Hematopoietic multipotent progenitor cell (in vitro differentiated cells): ENCODE measurements around the gene PAGR1. TPM values are rescaled to one million over a fixed set of nuclear protein-coding genes. Genes with fewer than 3 reads are reported as not detected.
A peak's percentile ranks its signal among the peaks of the same experiment; 100 is the strongest.

Experiments used
- DNase-seq, 3 donors: peaks; one replicate each; pipeline ENCODE4 v3.0.0-alpha.2; 2011 to 2015; ENCODE audit warnings: low read depth in 2 of 3, low spot score in 2 of 3
- total RNA-seq: library from RNA; depleted of rRNA; stranded (reverse); fragments of >200 nt; gene quantifications from one replicate; pipeline ENCODE4 v1.2.3, GENCODE V29; 2012

The PAGR1 gene
- total RNA-seq, 1 donor, result 24.5 TPM

DNA sequence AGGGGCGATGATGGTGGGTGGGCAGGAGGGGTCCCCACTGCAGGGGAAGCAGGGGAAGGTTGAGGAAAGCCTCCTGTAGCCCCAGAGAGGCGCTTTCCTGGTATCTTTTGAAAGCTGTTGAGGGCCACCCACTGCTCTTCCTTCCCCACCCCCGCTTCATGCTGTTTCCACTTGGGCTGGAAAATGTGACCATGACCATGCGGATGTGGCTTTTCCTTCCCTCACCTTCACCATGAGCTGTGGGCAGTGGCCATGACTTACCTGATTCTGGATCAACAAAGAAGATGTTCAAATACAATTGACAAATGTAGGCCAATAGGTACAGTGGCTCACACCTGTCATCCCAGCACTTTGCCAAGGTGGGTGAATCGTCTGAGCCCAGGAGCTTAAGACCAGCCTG is 18.1 kb downstream of the PAGR1 start:
- no peak for DNase-seq

DNA sequence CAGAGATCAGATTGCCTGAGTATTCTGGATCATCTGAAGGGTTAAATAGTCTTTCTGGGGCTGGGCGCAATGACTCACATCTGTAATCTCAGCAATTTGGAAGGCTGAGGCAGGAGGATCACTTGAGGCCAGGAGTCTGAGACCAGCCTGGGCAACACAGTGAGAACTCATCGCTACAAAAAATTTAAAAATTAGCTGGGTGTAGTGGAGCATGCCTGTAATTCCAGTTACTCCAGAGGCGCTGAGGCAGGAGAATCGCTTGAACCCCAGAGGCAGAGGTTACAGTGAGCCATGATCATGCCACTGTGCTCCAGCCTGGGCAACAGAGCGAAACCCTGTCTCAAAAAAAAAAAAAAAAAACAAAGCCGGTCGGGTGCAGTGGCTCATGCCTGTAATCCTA is 20.0 kb downstream of the PAGR1 start:
- no peak for DNase-seq

DNA sequence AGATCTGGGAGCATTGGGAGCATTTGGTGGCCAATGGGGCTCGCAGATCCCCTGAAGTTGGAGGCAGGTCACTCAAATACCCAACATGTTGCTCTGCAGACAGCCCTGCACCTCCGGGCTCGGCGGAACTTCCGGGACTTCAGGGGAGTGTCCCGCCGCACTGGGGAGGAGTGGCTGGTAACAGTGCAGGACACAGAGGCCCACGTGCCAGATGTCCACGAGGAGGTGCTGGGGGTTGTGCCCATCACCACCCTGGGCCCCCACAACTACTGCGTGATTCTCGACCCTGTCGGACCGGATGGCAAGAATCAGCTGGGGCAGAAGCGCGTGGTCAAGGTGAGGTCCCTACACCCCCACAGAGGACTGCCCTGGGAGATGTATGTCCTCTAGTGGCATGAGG is 20.7 kb downstream of the PAGR1 start:
- no peak for DNase-seq

DNA sequence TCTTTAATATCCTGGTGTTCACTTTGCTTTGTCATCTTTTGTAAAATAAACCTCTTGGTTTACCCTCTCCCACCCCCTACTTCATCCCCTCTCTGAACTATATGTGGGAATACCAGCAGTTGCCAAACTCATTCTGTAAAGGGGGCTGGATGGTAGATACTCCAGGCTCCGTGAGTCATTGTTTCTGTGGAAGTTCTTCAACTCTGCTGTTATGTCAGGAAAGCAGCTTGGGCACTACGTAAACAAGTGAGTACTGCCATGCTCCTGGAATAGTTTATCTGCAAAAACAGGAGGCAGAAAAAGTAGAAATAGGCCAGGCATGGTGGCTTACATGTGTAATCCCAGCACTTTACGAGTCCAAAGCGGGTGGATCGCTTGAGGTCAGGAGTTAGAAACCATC is 21.9 kb downstream of the PAGR1 start:
- DNase-seq, result no peak

DNA sequence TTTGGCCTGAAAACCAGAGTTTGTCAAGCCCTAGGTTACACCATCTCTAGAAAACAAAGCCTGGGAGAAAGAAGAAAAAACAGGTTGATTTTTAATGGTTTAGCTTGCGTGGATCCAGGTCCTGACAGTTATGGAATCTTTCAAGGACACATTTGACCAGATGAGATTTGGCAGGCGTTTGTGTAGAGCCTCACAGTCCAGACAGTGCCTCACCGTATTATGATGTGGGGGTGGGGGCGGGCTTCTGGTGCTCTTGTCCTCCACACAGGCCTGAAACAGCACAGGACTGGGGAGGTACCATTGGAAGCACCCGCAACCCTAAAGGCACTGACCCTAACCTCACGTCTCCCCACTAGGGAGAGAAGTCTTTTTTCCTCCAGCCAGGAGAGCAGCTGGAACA is 23.9 kb downstream of the PAGR1 start:
- DNase-seq, result no peak

DNA sequence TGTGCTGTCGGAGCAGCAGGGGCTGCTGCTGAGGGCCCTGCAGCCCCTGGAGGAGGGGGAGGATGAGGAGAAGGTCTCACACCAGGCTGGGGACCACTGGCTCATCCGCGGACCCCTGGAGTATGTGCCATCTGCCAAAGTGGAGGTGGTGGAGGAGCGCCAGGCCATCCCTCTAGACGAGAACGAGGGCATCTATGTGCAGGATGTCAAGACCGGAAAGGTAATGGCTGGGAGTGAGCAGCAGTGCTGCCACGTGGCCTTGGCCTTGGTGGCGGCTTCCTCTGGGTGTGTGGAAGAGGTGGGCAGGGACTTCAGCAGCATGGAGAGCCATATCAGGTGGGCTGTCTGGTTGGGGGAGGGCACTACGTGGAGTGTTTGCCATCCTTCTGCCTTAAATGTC is 24.3 kb downstream of the PAGR1 start:
- DNase-seq, result no peak

DNA sequence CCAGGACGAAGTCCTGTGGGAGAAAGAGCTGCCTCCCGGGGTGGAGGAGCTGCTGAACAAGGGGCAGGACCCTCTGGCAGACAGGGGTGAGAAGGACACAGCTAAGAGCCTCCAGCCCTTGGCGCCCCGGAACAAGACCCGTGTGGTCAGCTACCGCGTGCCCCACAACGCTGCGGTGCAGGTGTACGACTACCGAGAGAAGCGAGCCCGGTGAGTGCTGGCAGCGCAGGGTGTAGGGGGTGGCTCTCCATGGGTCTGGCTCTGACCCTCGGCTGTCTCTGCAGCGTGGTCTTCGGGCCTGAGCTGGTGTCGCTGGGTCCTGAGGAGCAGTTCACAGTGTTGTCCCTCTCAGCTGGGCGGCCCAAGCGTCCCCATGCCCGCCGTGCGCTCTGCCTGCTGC is 25.7 kb downstream of the PAGR1 start:
- DNase-seq, result no peak

DNA sequence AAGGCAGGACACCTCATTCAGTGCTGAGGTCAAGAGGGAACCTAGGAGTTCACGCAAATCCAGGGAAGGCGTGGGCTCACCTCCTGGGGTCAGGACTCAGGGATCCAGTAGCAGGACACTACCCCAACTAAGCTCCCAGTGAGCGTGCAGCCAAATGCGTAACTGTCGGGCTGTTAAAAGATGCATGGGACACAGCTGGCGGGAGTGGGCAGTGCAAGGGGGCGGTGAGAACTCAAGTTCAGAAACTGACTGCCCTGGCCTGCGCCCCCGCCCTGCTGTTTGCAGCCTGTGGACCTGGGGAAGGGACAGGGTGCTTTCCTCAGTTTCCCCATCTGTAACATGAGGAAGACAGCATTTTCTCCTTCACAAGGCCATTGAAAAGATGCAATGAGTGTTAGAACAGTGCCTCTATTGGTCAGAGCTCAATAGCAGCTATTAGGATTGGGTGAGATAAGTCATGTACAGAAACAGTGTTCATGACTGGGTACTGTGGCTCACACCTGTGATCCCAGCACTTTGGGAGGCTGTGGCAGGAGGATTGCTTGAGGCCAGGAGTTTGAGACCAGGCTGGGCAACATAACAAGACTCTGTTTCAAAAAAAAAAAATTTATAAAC is 26.9 kb downstream of the PAGR1 start:
- DNase-seq, result no peak

DNA sequence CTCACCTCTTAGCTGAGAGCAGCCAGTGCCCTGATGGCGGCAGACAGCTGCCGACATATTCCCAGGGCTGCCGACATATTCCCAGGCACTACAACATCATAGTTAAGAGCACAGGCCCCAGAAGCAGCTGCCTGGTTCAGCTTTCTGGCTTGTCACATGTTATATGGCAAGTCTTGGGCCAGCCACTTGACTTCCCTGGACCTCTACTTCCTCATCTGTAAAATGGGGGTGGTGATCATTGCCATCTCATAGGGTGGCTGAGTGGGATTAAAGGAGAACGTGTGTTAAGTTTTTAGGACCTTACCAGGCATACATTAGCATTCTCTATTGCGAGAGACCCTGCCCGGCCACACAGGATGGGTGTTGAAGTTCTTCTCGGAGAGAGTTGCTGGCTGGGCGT is 28.0 kb downstream of the PAGR1 start:
- DNase-seq, result no peak

DNA sequence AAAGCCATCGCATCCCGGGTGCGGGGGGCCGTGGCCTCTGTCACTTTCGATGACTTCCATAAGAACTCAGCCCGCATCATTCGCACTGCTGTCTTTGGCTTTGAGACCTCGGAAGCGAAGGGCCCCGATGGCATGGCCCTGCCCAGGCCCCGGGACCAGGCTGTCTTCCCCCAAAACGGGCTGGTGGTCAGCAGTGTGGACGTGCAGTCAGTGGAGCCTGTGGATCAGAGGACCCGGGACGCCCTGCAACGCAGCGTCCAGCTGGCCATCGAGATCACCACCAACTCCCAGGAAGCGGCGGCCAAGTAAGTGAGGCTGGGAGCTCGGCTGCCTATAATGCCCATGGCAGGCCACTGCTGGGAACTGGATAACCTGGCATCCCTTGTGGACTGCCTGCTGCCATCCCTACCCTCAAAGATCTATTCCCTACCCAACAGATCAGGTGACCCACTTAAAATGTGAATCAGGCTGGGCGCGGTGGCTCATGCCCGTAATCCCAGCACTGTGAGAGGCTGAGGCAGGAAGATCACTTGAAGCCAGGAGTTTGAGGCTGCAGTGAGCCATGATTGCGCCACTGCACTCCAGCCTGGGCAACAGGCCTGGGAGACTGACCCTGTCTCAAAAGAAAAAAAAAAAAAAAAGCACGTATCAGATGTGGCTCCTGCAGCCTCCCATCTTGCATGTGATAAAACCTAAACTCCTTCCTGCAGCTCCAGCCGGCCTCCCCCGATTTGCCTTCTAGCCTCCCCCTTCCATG is 28.8 kb downstream of the PAGR1 start:
- no peak for DNase-seq

DNA sequence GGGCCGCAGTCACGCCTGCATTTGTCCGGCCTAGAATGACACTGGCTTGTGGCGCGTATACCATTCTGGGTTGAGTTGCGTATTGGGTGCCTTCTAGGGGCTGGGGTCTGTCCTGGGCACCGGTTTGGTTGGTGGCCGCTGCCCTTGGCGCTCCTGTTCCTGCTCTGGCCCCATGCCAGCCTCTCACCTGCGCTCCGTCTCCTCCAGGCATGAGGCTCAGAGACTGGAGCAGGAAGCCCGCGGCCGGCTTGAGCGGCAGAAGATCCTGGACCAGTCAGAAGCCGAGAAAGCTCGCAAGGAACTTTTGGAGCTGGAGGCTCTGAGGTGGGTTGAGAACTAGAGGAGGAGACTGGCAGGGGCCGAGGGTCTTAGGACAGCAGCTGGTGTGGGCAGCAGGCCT is 29.7 kb downstream of the PAGR1 start:
- DNase-seq, result no peak

DNA sequence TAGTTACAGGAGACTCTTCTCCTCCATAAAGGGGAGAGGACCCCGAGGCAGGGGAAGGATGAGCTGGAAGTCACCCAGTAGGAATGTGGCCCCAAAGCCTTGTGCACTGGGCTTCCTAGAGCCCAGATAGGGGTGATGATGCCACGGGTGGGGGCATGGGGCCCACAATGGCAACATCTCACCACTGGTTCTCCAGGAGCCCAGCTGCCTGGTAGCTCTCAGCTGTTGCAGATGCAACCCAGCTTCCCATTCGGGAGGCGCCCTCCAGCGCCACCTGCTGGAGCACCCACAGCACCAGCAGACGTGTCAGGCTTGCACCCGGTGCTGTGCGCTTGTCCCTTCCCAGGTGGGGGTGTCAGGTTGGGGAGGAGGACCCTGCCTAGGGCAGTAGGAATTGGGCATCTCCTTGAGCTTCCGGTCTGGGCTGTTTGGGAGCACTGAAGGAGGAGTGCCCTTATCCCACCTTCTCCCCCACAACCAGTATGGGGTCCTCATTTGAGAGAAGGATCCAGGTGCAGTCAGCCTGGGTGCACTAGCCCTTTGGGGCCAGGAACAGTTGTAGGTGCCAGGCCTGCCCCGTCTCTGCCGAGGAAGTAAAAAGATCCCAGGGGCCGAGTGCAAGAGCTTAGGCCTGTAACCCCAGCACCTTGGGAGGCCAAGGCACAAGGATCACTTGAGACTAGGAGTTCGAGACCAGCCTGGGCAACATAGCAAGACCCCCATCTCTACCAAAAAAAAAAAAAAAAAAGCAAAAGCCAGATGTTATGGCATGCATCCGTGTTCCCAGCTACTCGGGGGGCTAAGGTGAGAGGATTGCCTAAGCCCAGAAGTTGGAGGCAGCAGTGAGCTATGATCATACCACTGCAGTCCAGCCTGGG is 32.7 kb downstream of the PAGR1 start:
- DNase-seq, result peak; percentile 65 to 76 (median 71)

DNA sequence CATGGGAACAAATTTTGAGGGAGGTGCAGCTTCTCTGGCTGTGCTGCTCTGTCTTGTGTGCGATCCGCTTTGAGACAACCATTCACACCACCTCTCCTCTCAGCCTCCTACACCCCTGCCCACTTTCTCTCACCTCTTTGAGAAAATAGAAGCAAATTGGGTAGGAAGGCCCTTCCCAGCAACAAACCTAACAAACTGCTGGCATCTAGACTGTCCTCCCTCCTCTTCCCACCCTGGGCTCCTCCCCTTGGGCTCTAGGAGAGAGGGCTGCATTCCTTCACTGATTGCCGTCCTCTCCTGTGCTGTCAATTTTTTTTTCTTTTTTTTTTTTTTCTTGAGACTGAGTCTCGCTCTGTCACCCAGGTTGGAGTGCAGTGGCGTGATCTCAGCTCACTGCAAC is 33.6 kb downstream of the PAGR1 start:
- DNase-seq, result no peak

DNA sequence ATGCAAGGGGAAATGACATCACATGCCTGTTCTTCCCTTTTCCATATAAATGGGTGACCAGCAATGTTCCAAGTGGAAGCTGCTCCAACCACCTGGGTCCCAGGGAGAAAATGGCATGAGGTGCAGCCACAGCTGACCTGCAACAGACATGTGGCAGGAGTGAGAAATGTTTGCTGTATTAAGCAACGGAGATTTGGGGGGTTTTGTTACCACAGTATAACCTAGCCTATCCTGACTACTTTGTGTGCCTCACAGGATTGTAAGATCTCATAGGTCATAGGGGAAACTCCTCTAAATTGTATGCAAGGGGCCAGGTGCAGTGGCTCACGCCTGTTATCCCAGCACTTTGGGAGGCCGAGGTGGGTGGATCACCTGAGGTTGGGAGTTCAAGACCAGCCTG is 35.0 kb downstream of the PAGR1 start:
- no peak for DNase-seq

DNA sequence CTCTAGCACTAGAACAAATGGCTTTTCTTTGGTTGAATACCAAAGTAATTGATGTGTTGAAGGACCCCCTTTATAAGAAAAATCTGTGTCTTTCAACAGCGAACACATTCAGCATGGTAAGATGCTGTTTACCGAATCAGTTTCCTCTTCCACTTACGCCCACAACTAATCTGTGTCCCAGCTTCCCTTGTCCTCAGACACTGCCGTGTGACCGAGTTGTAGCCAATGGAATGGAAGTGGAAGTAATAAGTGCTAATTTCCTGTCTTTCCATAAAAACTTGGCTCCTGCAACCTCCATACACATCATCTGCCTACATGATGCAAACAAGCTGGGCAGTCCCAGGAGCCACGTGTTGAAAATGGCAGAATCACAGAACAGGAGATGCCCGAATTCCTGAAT is 36.7 kb downstream of the PAGR1 start:
- no peak for DNase-seq

DNA sequence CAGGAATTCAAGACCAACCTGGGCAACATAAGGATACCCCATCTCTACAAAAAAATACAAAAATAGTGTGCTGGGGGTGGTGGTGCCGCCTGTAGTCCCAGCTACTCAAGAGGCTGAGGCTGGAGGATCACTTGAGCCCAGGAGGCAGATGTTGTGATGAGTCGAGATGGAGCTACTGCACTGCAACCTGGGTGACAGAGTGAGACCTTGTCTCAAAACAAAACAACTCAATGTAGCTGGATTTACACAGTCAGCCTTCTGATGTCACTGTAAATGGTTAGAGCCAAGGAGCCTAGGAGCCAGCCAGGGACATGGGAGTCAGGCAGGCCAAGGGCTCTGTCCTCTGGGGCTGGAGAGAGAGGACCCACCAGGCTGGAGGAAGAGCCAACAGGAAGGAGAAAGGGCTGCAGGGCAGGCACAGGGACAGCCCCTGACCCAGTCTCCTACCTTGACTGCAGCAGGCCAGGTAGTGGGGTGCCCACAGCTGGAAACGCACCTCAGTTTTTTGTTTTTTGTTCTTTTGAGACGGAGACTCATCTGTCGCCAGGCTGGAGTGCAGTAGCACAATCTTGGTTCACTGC is 38.7 kb downstream of the PAGR1 start:
- no peak for DNase-seq

DNA sequence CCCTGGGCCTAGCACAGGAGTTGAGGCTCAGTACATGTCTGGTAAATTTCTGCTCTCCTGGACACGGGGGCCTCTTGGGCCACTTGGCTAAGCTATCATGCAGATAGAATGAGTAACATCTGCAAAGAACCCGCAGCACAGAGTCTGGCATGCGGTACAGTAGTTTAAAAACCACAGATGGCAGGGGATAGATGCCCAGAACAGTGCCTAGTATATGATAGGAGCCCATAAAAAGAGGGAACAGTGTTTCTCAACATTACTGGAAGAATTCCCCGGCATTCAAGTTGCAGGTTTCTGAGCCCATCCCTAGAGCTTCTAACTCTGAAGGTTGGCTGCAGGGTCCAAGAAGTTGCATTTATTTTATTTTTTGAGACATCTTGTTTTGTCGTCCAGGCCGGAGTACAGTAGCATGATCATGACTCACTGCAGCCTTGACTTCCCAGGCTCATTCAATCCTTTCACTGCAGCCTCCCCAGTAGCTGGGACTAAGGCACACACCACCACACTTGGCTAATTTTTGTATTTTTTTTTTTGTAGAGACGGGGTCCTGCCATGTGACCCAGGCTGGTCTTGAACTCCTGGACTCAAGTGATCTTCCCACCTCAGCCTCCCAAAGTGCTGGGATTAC is 41.3 kb downstream of the PAGR1 start:
- DNase-seq, result no peak

DNA sequence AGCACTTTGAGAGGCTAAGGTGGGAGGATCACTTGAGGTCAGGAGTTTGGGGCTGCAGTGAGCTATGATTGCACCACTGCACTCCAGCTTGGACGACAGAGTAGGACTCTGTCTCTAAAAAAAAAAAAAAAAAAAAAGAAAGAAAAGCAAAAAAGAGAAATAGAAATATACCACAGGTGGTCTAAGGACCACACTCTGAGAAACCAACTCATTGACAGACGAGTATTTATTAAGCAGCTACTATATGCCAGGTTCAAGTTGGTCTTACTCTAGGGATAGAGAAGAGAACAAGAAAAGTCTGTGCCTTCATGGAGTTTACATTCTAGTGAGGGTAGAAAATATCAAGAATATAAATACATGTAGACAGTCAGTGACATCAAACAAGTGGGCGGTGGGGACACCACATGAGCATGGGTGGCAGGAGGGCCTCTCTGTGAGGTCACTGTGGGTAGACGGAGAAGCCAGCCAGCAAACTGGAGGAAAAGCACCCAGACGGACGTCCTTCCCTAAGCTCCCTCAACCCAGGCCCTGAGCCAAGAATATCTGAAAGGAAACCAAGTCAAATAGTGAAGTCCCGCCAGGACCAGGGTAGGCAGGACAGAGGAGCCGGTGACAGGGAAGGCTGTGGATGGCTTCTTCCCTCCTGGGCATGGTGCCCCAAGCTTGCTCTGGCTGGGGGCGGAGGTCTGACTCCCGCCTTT is 42.3 kb downstream of the PAGR1 start:
- DNase-seq, result no peak

DNA sequence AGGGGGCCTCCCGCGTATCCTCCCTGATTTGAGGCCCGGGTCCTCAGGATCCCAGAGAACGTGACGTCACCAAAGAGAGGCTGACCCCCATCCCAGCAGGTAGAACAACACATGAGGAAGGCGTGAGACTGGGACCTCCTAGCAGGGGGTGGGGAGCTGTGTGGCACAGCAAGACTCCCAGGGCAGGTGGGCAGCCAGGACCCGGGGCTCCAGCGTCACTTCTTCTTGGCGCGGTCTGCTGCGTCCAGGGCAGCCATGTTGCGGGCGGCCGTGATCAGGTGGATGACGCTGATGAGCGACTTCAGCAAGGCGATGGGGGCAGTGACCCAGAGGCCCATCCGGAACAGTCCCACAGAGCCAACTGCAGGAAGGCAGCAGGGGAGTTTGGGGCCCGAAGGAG is 43.0 kb downstream of the PAGR1 start:
- no peak for DNase-seq

DNA sequence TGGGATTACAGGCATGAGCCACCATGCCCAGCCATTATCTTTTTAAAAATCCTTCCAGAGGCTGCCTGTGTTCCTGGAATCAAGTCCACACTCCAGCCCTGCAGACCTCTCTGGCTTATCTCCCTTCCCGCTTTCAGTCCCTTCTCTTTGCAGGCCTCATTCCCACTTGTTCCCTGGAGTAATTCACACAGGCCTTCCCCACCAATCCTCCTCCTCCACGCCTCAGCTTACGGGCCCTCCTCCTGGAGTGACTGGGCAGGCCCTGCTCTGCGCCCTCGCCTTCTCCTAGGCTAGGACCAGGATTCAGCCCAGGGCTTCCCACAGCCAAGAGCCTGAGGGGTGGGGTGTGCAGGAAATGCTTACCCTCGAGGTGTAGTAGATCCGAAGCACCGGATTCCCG is 44.3 kb downstream of the PAGR1 start:
- no peak for DNase-seq
